Measurements from ENCODE around the gene FKBP1A.
"Not testable (repeated sequence)": the region's sequence is repeated elsewhere in the genome, so short reads cannot be mapped to it uniquely, and the experiment has no call there.

FKBP1A gene

DNA sequence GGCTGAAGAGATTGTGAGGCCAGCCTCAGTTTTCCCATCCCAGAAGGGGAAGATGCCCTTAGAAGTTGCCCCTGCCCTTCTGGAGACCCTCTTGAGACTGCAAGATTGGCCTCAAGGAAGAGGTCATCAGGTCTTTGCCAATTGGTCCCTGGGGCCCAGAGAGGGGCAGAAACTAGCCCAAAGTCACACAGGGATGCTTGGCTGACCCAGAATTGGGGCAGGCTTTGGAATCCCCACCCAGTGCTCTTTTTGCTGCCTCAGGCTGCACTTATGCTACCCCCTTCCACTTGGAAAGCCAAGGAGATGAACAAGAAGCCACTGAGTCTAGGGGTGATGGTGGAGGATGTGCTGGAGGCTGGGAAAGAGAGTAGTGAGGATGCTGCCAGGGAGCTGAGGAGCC, 24.9 kb upstream of the FKBP1A start:
- H3K4me3 ChIP-seq (ENCODE audit: low read depth, low read length) = no peak overlapping the region

DNA sequence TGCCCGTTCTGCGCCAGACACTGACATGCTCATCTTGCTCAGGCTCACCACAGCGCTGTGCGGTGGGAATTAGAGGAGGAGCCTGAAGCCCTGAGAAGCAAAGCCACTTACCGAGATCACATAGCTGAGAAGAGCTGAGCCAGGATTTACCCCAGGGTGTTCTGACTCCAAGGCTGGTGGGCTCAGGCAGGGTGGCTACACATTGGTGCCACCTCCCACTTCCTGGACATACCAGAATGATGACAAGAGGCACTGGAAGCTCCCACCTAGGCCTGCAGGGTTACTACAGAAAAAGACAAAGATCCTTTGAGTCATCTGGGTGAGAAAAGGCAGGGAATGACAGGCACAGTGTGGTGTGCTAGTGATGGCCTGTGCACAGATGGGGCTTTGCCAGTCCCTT, 24.4 kb upstream of the FKBP1A start:
- H3K4me3 ChIP-seq (ENCODE audit: low read depth, low read length) = no peak overlapping the region

DNA sequence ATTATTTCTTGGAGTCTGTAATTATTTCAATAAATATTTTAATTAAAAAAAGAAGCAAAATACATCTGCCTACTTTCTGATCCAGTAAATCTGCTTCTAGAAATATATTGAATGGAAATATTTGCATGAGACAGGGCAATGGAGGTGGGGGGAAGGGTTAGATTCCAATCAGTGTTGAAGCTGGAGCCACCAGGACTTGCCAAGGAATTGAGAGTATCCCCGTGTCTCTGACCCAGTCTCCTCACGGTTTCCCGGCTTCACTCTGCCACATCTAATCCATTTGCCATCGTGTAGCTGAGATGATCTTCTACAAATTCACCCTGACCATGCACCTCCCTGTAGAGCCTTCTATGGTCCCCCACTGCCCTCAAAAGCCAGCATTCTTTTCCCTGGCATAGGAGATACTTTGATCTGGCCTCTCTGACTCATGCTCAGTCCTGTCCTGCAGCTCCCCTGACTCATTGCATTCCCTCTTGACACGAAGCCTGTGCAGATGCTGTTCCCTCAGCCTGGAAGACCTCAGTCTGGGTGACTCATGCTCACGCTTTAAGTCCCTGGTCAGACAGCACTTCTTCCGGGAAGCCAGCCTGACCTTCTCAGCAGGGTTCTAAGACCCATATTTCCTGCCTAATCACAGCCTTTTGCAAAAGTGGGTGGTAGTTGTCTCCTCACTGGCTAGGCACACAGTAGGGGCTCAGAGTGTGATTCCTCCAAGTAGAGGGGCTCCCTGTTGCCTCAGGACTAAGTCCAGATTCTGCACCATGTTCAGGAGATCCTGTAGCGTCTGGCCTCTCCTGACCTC, 23.0 kb upstream of the FKBP1A start:
- no peak overlapping the region for H3K4me3 ChIP-seq (ENCODE audit: low read depth, low read length)

DNA sequence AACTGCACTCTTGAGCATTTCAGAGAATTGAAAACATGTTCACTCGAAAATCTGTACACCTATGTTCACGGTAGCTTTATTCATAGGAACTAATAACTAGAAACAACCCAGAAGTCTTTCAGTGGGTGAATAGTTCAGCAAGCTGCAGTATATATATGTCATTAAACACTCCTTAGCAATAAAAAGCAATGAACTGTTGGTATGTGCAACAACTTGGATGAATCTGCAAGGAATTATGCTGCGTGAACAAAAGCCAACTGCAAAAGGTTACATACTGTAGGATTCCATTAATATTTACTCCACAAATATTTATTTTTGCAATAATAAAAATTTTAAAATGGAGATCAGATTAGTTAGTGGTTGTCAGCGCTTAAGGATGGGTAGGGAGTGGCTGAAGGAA, 22.1 kb upstream of the FKBP1A start:
- H3K4me3 ChIP-seq (ENCODE audit: low read depth, low read length) = no peak overlapping the region

DNA sequence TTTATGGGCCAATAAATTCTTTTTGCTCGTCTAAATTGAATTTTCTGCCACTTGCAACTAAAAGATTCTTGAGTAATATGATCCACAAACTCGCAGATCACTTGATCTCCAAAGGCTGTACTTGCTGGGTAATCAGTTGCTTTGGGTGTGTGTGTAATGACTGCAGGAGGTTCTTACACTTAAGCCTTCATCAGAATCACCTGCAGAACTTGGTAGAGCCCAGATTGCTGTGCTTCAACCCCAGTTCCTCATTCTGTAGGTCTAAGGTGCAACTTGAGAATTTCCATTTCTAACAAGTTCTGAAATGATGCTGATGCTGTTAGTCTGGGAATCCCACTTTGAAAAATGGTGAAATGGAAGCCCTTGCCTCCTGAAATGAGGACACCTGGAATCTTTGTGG, 12.9 kb upstream of the FKBP1A start:
- no peak overlapping the region for H3K4me3 ChIP-seq (ENCODE audit: low read depth, low read length)

DNA sequence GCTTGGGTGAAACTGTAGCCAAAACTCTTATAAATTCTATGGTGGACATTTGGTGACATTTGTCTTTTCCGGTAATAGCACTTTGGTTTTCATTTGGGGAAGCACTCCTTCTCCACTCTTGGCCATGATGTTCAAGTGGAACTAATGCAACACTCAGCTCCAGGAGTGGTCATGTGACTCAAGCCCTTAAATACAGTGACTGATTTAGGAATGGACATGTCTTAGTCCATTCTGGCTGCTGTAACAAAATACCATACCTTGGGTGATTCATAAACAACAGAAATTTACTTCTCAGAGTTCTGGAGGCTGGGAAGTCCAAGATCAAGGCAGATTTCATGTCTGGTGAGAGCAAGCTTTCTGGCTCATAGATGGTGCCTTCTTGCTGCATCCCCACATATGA, 10.8 kb upstream of the FKBP1A start:
- no peak overlapping the region for H3K4me3 ChIP-seq (ENCODE audit: low read depth, low read length)

DNA sequence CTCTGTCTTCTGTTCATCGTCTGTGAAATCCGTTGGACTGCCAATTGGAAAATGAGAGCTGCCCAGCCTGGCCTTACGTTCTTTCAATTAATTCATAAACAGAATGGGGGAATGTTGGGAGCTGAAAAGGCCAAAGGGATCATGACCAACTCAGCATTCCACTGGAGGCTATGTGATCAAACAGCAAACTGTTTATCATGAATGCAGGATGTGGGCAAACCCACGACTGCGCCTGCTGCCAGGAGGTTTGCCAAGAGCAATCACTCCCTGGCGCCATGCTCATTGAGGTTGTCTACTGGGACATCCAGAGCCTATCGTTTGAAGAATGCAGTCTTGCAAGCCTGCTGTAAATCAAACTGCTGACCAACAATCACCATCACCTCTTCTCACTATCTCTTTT, 9.3 kb upstream of the FKBP1A start:
- H3K4me3 ChIP-seq (ENCODE audit: low read depth, low read length) = no peak overlapping the region

DNA sequence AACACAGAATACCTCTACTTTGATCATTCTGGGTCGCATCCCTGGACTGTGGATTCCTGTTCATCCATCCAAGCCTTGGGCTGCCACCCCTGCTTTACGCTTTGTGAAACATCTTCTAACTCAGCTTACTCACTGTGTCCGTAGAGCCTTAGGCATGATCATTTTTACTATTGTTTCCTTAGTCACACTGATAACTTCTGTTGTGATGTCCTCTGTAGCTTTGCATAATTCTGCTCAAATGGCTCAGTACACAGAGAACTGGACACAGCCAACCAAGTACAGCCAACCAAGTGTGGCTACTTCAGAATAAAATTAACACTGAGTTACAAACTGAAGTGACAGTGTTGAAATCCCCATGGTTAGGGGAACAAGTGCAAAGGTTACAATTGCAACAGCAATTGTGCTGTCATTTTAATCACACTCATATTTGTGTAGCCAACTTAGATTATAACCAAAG, 8.6 kb upstream of the FKBP1A start:
- no peak overlapping the region for H3K4me3 ChIP-seq (ENCODE audit: low read depth, low read length)

DNA sequence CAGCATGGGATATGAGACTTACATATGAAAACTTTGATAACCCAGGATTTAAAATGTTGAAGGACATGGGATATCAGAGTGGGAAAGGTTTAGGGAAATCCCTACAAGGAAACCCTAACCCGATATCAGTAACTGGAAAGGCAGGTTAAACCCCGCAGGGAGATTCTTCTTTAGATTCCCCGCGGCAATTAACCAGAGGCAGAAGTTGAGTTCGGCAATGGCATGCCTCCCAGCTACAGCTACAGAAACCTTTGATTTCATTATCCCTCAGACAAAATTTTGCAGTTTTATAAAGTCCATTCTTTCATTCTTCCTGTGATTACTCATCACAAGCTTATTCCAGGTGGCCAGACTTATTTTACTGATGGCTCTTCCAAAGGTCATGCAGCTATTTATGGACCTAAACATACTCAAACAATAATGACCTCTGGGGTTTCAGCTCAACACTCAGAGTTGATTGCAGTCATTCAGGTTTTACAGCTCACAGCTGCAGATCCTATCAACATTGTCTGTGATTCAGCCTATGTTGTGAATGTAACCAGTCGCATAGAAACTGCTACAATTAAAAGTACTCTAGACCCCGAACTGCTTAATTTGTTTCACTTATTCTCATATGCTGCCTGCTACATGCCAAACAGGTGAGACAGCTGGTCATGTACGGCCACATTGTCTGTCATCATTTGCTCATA, 7.0 kb upstream of the FKBP1A start:
- H3K4me3 ChIP-seq (ENCODE audit: low read depth, low read length) = not testable (repeated sequence)

DNA sequence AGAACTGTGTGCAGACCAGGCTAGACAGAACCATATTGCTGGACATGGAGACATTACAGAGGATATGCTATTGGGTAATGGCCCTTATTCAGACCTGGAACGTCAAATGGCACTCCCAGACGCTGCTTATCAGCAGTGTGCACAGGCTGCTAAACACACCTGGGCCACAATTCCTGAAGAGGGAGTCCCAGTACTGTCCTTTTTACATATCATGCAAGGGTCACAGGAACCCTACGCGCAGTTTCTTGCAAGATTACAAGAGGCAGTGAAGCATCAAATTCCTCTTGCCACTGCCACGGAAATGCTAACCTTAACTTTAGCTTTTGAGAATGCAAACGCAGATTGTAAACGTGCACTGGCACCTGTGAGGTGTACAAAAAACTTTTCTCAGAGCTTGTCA, 5.3 kb upstream of the FKBP1A start:
- not testable (repeated sequence) for H3K4me3 ChIP-seq (ENCODE audit: low read depth, low read length)

DNA sequence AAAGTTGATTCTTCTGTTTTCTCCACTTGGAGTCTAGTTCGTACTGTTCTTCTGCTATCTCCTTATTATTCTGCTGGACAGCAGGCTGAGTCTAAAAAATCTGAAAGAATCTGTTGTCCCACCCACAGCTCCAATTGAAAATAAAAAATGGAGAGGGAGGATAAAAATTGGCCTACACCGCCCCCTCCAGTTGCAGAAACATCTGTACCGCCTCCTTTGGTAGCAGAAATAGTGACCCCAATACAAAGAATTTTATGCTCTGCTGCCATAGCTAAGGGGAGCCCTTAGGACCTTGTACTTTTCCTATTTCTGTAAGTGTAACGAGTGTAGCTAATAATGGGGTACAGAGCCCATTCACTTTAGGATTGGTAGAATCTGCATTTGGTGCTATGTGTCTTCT, 4.9 kb upstream of the FKBP1A start:
- no peak overlapping the region for H3K4me3 ChIP-seq (ENCODE audit: low read depth, low read length)

DNA sequence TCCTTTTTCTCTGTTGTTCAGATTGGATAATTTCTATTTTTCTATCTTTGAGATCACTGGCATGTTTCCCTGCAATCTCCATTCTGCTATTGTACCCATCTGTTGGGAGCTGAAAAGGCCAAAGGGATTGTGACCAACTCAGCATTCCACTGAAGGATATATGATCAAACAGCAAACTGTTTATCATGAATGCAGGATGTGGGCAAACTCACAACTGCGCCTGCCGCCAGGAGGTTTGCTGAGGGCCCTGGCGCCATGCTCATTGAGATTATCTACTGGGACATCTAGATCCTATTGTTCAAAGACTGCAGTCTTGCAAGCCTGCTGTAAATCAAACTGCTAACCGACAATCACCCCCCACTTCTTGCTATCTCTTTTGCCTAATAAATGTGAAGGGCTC, 3.8 kb upstream of the FKBP1A start:
- H3K4me3 ChIP-seq (ENCODE audit: low read depth, low read length) = no peak overlapping the region

DNA sequence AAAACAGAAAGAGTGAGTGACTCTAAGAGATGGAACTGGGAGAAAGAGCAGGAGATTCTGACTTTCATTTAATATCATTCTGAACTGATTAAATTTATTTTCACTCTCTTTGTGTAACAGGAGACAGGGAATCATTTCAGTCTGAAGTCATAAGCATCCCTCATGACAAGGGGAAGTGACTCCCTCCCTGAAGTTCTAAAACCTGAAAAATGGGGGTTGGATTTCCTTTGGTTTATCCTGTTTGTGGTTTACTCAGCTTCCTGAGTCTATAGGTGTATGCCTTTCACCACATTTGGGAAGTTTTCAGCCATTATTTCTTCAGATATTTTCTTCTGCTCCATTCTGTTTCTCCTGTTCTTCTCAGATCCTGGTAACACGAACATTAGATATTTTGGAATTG, 3.4 kb upstream of the FKBP1A start:
- H3K4me3 ChIP-seq (ENCODE audit: low read depth, low read length) = no peak overlapping the region

DNA sequence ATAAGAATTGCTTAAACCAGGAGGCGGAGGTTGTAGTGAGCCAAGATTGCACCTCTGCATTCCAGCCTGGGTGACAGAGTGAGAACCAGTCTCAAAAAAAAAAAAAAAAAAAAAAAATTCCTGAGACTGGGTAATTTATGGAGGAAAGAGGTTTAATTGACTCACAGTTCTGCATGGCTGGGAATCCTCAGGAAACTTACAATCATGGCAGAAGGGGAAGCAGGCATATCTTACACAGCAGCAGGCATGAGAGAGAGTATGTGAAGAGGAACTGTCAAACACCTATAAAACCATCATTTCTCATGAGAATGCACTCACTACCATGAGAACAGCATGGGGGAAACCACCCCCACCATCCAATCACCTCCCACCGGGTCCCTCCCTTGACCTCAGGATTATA, 1.8 kb upstream of the FKBP1A start:
- no peak overlapping the region for H3K4me3 ChIP-seq (ENCODE audit: low read depth, low read length)

DNA sequence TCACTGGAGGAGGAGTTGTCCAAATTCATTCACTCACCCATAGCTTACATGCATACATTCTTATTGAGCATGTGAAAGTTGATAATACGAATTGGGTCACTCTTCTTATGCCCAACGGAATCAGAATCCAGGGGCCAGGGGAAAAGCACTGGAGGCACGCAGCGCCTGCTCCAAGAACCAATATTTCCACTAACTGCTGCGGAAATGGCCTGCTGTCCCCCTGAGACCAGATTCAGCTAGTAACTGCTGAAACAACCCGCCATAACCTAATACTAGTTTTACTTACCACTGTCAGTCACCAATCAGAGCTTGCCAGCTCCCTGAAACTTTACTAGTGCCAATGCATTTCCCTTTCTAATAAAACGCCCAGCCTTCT, 641 bp upstream of the FKBP1A start:
- peak overlapping the region; percentile 96 for H3K4me3 ChIP-seq (ENCODE audit: low read depth, low read length)

DNA sequence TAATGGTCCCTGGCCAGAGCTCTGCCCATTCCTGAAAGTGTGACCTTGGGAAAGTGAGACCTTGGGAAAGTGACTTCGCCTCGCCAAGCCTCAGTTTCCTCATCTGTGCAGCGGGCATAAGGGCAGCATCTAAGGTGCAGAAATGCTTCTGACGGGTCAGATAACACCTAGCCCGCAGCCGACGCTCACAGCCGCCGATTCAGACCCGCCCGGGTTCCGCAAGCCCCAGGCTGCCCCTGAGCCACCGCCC, 486 bp downstream of the FKBP1A start:
- peak overlapping the region; percentile 96 for H3K4me3 ChIP-seq (ENCODE audit: low read depth, low read length)

DNA sequence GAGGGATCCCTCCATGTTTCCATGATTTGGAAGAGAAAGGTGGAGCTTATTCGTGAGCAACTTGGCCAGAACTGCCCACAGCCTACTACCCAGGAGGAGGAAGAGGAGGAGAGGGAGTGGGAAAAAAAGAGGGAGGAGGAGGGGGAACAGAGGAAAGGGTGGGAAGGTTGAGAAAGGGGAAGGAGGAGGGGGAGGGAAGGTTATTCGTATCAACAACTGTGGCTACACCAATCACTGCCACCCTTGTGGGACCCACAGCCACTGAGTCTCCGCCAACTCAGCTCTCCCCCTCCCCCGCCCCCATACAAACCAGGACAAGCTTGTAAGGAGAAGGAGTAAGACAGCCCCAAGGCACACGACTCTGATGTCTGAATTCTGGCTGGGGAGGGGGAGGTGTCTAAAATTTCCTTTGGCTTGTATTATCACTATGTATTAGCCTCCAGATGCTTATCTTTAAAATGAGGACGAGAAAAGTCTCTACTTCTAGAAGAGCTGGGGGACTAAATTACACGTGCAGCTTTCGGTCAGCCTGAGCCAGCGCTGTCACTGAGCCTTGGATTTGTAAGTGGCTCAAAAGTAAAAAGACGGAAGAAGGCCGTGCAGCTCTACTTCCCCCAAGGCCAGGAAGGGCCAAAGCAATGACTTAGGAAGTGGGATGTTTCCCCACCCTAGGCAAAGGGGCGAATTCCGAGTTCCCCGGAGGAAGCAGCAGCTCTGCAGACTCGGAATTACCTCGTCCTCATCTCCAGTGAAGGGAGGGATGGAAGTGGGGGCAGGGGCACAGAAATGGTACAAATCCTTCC, 1.0 kb downstream of the FKBP1A start:
- peak overlapping the region; percentile 96 for H3K4me3 ChIP-seq (ENCODE audit: low read depth, low read length)

DNA sequence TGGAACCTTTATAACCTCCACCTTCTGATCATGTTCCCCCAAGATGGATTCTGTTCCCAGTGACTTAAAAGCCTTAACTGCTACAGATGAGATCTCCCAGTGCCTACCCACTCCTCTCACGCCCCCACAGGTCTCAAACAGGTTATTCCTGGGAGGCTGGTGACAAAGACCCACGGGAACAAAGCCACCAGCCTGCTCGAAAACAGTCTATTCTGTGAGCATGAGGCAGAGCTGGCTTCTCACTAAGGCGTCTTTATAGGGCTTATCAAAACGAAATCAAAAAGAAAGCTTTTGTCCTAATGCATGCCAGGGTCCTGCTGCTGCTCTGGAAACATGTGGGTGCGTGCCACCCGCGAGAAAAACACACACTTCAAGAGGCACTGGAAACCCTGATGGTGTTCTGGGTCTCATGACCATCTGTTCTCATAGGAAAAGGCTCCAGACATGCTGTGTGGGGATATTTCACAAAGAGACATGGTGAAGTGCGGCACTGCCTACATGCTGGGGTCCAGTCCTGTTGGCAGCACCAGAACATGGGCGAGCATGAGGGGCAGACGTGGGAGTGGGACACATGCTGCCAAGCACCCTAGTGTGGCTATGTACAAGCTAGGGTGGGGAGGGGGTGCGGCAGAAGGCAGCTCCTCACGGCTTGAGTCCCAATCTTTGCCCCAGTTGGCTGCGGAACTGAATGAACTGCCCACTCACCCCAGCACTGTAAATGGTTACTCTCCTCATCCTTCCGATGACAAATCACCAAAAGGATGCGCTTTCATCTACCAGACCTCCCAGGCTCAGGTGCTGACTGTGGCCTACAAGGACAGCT, 2.1 kb downstream of the FKBP1A start:
- H3K4me3 ChIP-seq (ENCODE audit: low read depth, low read length) = no peak overlapping the region

DNA sequence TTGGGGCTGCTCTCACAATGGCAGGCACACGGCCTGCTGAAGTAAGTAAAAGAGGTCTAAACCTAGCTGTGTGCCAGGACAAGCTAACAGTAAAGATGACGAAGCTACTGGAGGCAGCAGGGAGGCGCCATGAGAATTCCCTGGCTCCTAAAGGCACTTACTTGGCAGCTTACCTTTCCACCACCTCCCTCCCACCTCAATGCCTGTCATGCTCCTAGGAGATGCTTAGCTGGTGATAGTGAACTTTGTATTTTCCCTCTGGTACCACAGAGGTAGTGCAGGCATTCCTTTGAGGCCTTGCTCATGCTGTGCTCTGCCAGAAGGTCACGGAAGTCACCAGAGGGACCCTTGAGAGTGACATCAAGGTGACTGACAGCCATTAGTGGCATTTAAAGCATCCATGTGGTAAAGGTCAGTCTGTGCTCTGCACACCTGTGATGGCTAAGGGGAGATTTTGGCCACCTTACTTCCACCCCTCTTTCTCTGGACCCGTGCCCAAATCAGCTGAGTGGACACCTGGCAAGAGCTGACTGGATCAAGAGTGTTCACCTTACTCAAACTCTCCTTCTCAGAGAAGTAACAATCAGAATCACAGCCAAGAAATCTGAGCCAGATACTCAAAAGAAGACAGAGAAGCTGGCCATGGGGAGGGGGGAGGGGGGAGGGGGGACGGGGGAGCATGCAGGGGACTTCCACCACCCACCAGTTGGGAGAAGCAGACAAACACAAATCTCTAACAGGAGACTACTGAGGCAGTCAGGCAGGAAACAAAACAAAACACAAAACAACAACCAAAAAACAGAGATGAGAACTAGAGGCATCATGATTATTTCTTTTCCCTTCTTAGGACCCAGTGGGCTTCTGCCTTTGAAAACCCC, 2.9 kb downstream of the FKBP1A start:
- no peak overlapping the region for H3K4me3 ChIP-seq (ENCODE audit: low read depth, low read length)

DNA sequence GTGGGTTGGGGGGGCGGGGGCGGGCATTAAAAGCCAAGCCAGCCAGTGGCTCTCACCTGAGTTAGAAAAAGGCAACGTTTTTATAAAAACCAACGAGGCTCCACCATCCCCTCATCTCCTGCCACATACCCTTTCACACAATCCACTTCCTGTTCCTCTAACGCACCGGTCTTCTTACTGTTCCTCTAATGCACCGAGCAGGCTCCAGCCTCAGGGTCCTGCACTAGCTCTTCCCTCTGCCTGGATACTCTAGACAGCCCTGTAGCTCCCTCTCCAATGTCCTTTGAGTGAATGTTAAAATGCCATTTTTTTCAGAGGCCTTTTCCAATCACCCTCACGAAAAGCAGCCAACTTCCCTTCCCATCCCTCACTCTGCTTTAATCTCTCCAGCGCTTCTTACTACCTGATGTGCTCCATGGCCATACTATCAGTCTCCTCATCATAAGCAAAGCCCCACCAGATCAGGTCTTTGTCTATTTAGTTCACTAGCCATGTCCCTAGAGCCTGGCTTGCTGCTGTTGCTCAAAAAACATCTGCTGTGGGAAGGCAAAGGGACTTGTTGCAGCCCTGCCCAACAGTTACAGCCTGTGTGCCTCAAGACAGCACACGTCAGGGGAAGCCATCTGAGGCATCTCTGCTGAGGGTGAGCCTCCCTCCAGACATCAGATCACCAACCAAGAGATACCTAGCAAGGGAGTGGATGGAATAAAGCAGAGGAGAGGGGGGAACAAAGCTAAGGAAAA, 3.9 kb downstream of the FKBP1A start:
- no peak overlapping the region for H3K4me3 ChIP-seq (ENCODE audit: low read depth, low read length)
